HG02571 (cell line): Measurements from ENCODE around the gene HHAT.

Experiments
- ATAC-seq: cut with Tn5 transposase; IDR thresholded peaks from one replicate; pipeline ENCODE4 v1.9.1; 2021; ENCODE audit warnings: mild to moderate bottlenecking, moderate library complexity; ENCODE audit not compliant: unreplicated experiment

Gene HHAT

GRCh38 chr1:210532223-210532598 is 203.5 kb downstream of the HHAT start:
- no peak for ATAC-seq

- ATAC-seq = no peak
Measured at GRCh38 chr1:210535761-210536160, 207.1 kb downstream of the HHAT start.

- ATAC-seq = no peak
Measured at GRCh38 chr1:210536254-210536961, 207.7 kb downstream of the HHAT start.

GRCh38 chr1:210540288-210540687 is 211.6 kb downstream of the HHAT start:
- ATAC-seq = no peak

- ATAC-seq = no peak
Measured at GRCh38 chr1:210541680-210542358, 213.1 kb downstream of the HHAT start.

- no peak for ATAC-seq
Measured at GRCh38 chr1:210551899-210552298, 223.2 kb downstream of the HHAT start.

- no peak for ATAC-seq
Measured at GRCh38 chr1:210553711-210554110, 225.0 kb downstream of the HHAT start.

- ATAC-seq = no peak
Measured at GRCh38 chr1:210554382-210554781, 225.7 kb downstream of the HHAT start.

GRCh38 chr1:210556475-210556874 is 227.8 kb downstream of the HHAT start:
- no peak for ATAC-seq

- ATAC-seq = no peak
Measured at GRCh38 chr1:210557426-210558077, 228.8 kb downstream of the HHAT start.

GRCh38 chr1:210558302-210558701 is 229.6 kb downstream of the HHAT start:
- ATAC-seq = no peak

GRCh38 chr1:210565306-210565705 is 236.6 kb downstream of the HHAT start:
- no peak for ATAC-seq

- ATAC-seq = no peak
Measured at GRCh38 chr1:210568631-210569030, 239.9 kb downstream of the HHAT start.

GRCh38 chr1:210570116-210570515 is 241.4 kb downstream of the HHAT start:
- no peak for ATAC-seq

GRCh38 chr1:210571356-210572284 is 242.9 kb downstream of the HHAT start:
- no peak for ATAC-seq

- ATAC-seq = no peak
Measured at GRCh38 chr1:210573141-210573540, 244.4 kb downstream of the HHAT start.

GRCh38 chr1:210582205-210582970 is 253.7 kb downstream of the HHAT start:
- ATAC-seq = no peak

- peak; percentile 87 for ATAC-seq
Measured at GRCh38 chr1:210584439-210585113, 255.9 kb downstream of the HHAT start.

GRCh38 chr1:210586771-210587170 is 258.1 kb downstream of the HHAT start:
- no peak for ATAC-seq

GRCh38 chr1:210587566-210587965 is 258.9 kb downstream of the HHAT start:
- no peak for ATAC-seq
